HepG2 (cell line): ENCODE data around the gene COLGALT1. TPM values are rescaled to one million over a fixed set of nuclear protein-coding genes. Genes with fewer than 3 reads are reported as not detected.

Experiments
- CHD2 ChIP-seq: IDR thresholded peaks from 2 replicates; pipeline ENCODE4 v1.6.1; 2011; ENCODE audit warnings: low read depth, low read length, improper control_type of control experiment
- CSRNP1 ChIP-seq: sonication (generic); formaldehyde crosslinking; IDR thresholded peaks from 2 replicates; pipeline ENCODE4 v1.8.1; 2023; ENCODE audit warnings: mild to moderate bottlenecking, missing genetic modification reagents
- IRF9 ChIP-seq: sonication (generic); formaldehyde crosslinking; IDR thresholded peaks from 2 replicates; pipeline ENCODE4 v1.8.0; 2022; ENCODE audit warnings: missing genetic modification reagents, mild to moderate bottlenecking, borderline replicate concordance
- KLF9 ChIP-seq: IDR thresholded peaks from 2 replicates; pipeline ENCODE4 v1.6.1; 2016; ENCODE audit warnings: low read depth
- NCOR1 ChIP-seq: fragments of 200-600 bp; sonication (generic); IDR thresholded peaks from 2 replicates; pipeline ENCODE4 v1.7.0; 2017; ENCODE audit warnings: antibody characterized with exemption, low read length, borderline replicate concordance
- NR2F2 ChIP-seq: IDR thresholded peaks from 2 replicates; pipeline ENCODE4 v1.6.1; 2012; ENCODE audit warnings: low read depth, inconsistent platforms, borderline replicate concordance
- RFX5 ChIP-seq: IDR thresholded peaks from 2 replicates; pipeline ENCODE4 v1.6.1; 2011; ENCODE audit warnings: low read depth, low read length, improper control_type of control experiment
- SMYD3 ChIP-seq: sonication (generic); formaldehyde crosslinking; IDR thresholded peaks from 2 replicates; pipeline ENCODE4 v1.8.1; 2023; ENCODE audit warnings: mild to moderate bottlenecking, missing genetic modification reagents
- TSC22D2 ChIP-seq: sonication (generic); formaldehyde crosslinking; IDR thresholded peaks from 2 replicates; pipeline ENCODE4 v1.5.1; 2020; ENCODE audit warnings: missing genetic modification reagents, mild to moderate bottlenecking, borderline replicate concordance
- ZGPAT ChIP-seq: IDR thresholded peaks from 2 replicates; pipeline ENCODE4 v1.6.1; 2016; ENCODE audit warnings: mild to moderate bottlenecking
- ZMYM3 ChIP-seq: sonication (generic); formaldehyde crosslinking; IDR thresholded peaks from 2 replicates; pipeline ENCODE4 v1.5.1; 2020; ENCODE audit warnings: mild to moderate bottlenecking, missing genetic modification reagents
- ZNF17 ChIP-seq: sonication (generic); formaldehyde crosslinking; IDR thresholded peaks from 2 replicates; pipeline ENCODE4 v1.5.0; 2020; ENCODE audit warnings: mild to moderate bottlenecking, missing genetic modification reagents
- ZNF235 ChIP-seq: sonication (generic); formaldehyde crosslinking; IDR thresholded peaks from 2 replicates; pipeline ENCODE4 v1.8.1; 2023; ENCODE audit warnings: mild to moderate bottlenecking, missing genetic modification reagents, borderline replicate concordance
- ZNF253 ChIP-seq: sonication (generic); formaldehyde crosslinking; IDR thresholded peaks from 2 replicates; pipeline ENCODE4 v1.8.0; 2022; ENCODE audit warnings: mild to moderate bottlenecking, missing genetic modification reagents, borderline replicate concordance
- ZNF281 ChIP-seq: sonication (generic); formaldehyde crosslinking; IDR thresholded peaks from 2 replicates; pipeline ENCODE4 v1.4.0; 2020; ENCODE audit warnings: missing genetic modification reagents, borderline replicate concordance
- ZNF503 ChIP-seq: sonication (generic); formaldehyde crosslinking; IDR thresholded peaks from 2 replicates; pipeline ENCODE4 v1.4.0; 2020; ENCODE audit warnings: missing genetic modification reagents
- ZNF530 ChIP-seq: sonication (generic); formaldehyde crosslinking; IDR thresholded peaks from 2 replicates; pipeline ENCODE4 v1.5.0; 2020; ENCODE audit warnings: low read depth, mild to moderate bottlenecking, missing genetic modification reagents
- ZNF567 ChIP-seq: sonication (generic); formaldehyde crosslinking; IDR thresholded peaks from 2 replicates; pipeline ENCODE4 v1.8.1; 2023; ENCODE audit warnings: mild to moderate bottlenecking, missing genetic modification reagents, borderline replicate concordance
- polyA plus RNA-seq, 8 experiments: library from polyadenylated mRNA; depleted of rRNA in 3 of 8; stranded (reverse) in 7 of 8; unstranded in 1 of 8; fragments of >200 nt; fragmentation: Illumina TruSeq in 4 of 8; extraction: Trizol in 4 of 8; gene quantifications; 2 replicates each; pipeline versions ENCODE4 v1.2.1 to v1.2.3, GENCODE V29; 2011 to 2016; ENCODE audit warnings: low read depth in 4 of 8, missing spikeins in 1 of 8, mixed read lengths in 1 of 8; ENCODE audit not compliant: insufficient read depth in 1 of 8
- total RNA-seq, 5 experiments: library from RNA; depleted of rRNA; stranded (reverse); fragments of >200 nt; fragmentation: Illumina TruSeq; extraction: Trizol; gene quantifications; 2 replicates each; pipeline ENCODE4 v1.2.3, GENCODE V29; 2016; ENCODE audit warnings: low read depth in 1 of 5

COLGALT1 gene
- total and polyA plus RNA-seq, 2 of the 13 experiments (the other 11 are each of a cell fraction or from before 2014, with no cell fraction given) = 58.0 to 211 TPM

GRCh38 chr19:17555929-17556813, 722 bp downstream of the COLGALT1 start (continued):
- TF ChIP-seq ZGPAT (CRISPR knock-in tag) (peak; percentile 16; the same call in 1 of the 2 replicates), SMYD3 (CRISPR knock-in tag) (no peak), RFX5 (no peak), KLF9 (CRISPR knock-in tag) (no peak), CSRNP1 (CRISPR knock-in tag) (no peak), ZMYM3 (CRISPR knock-in tag) (peak; percentile 74; the same call in 1 of the 2 replicates), NCOR1 (no peak), CHD2 (no peak), ZNF235 (no peak), NR2F2 (no peak), ZNF281 (no peak; the same call in 1 of the 2 replicates), ZNF503 (CRISPR knock-in tag) (0 out of 2 replicates have a peak, but pooled peaks have one; percentile 26), ZNF530 (CRISPR knock-in tag) (no peak), TSC22D2 (CRISPR knock-in tag) (no peak), ZNF567 (CRISPR knock-in tag) (no peak), ZNF17 (CRISPR knock-in tag) (no peak), IRF9 (CRISPR knock-in tag) (peak; percentile 54; the same call in 1 of the 2 replicates), ZNF253 (CRISPR knock-in tag) (no peak)
